Calu3 (cell line): ENCODE results near the gene PGM1. TPM values are rescaled to one million over a fixed set of nuclear protein-coding genes. Genes with fewer than 3 reads are reported as not detected.

Source experiments
- BruUV-seq: library from RNA; stranded (reverse); fragments of 400-500 nt; replicated peaks from 2 replicates; lab custom pipeline; 2021; lab: Mats Ljungman, UMichigan
- CTCF ChIA-PET: fragments of 300-600 bp; sonication (Branson Sonifier 250); formaldehyde crosslinking; loops from one replicate; lab custom pipeline; 2022; ENCODE audit warnings: antibody characterized with exemption; lab: Charles Lee
- DNase-seq: peaks from one replicate; pipeline ENCODE4 v3.0.0; 2022
- H3K27ac Mint-ChIP-seq: one replicate; pipeline ENCODE4 v1.8.0; 2022; ENCODE audit warnings: mixed read lengths; ENCODE audit not compliant: unreplicated experiment
- H3K27me3 Mint-ChIP-seq: one replicate; pipeline ENCODE4 v1.8.0; 2022; ENCODE audit warnings: mixed read lengths; ENCODE audit not compliant: unreplicated experiment
- H3K36me3 Mint-ChIP-seq: one replicate; pipeline ENCODE4 v1.8.0; 2022; ENCODE audit warnings: mild to moderate bottlenecking, moderate library complexity, mixed read lengths; ENCODE audit not compliant: insufficient read depth, unreplicated experiment
- H3K4me1 Mint-ChIP-seq: one replicate; pipeline ENCODE4 v1.8.0; 2022; ENCODE audit warnings: mild to moderate bottlenecking, low read depth, mixed read lengths; ENCODE audit not compliant: unreplicated experiment
- H3K4me3 Mint-ChIP-seq: one replicate; pipeline ENCODE4 v1.8.0; 2022; ENCODE audit warnings: mild to moderate bottlenecking, low read depth, moderate library complexity, mixed read lengths; ENCODE audit not compliant: unreplicated experiment
- H3K9me3 Mint-ChIP-seq: one replicate; pipeline ENCODE4 v1.8.0; 2022; ENCODE audit warnings: low read depth, mixed read lengths; ENCODE audit not compliant: unreplicated experiment
- CTCF ChIP-seq: fragments of 200-600 bp; IDR thresholded peaks from one replicate; pipeline ENCODE4 v1.8.0; 2022; ENCODE audit warnings: antibody characterized with exemption; ENCODE audit not compliant: unreplicated experiment
- intact Hi-C: fragments of 100-400 bp; cut with micrococcal nuclease; formaldehyde crosslinking; loops from one replicate; pipeline ENCODE4 v1.10.0; 2022; ENCODE audit not compliant: unreplicated experiment
- total RNA-seq: library from RNA; stranded (reverse); gene quantifications from 2 replicates; pipeline ENCODE4 v1.2.3, GENCODE V29; 2022

The PGM1 gene
- total RNA-seq, 1 experiment from 2014 or later, result 52.9 TPM

- H3K36me3 Mint-ChIP-seq, result no peaks in the 10 kb centered on the region
- CTCF ChIA-PET, result no interaction called here
- no peak overlapping the region for H3K27ac Mint-ChIP-seq
- H3K9me3 Mint-ChIP-seq, result no peaks in the 10 kb centered on the region
- intact Hi-C loops, result no loop called here
- H3K4me3 Mint-ChIP-seq, result no peak overlapping the region
- no TSS peak for BruUV-seq
- no peaks in the 10 kb centered on the region for H3K27me3 Mint-ChIP-seq
- peaks cover 49% of the 10 kb centered on the region for H3K4me1 Mint-ChIP-seq
- DNase-seq, result no peak
- TF ChIP-seq CTCF, result no peak
Observed at GRCh38 chr1:63612971-63613370, 19.8 kb downstream of the PGM1 start.

GRCh38 chr1:63615768-63616420, 22.7 kb downstream of the PGM1 start:
- DNase-seq, result peak; percentile 79
- Mint-ChIP-seq H3K4me3 (no peak overlapping the region), H3K36me3 (no peaks in the 10 kb centered on the region), H3K27ac (no peak overlapping the region), H3K4me1 (peaks cover 49% of the 10 kb centered on the region), H3K9me3 (no peaks in the 10 kb centered on the region), H3K27me3 (no peaks in the 10 kb centered on the region)
- CTCF ChIA-PET, result interaction anchor here (0.6 to 2.1 kb wide), 4 partner anchors 13 to 628 kb away, joined by 3 to 6 read pairs (median 4); no protein-coding TSS in a partner anchor
- no TSS peak for BruUV-seq
- intact Hi-C loops, result loop anchor here (1.0 to 5.0 kb wide), 5 partner anchors 77 to 627 kb away; no protein-coding TSS in a partner anchor
- peak; percentile 87 for TF ChIP-seq CTCF

GRCh38 chr1:63617450-63617849, 24.2 kb downstream of the PGM1 start:
- peaks cover 42% of the 10 kb centered on the region for H3K4me1 Mint-ChIP-seq
- H3K4me3 Mint-ChIP-seq, result no peak overlapping the region
- no peaks in the 10 kb centered on the region for H3K36me3 Mint-ChIP-seq
- intact Hi-C loops, result loop anchor here (2.0 to 5.0 kb wide), 3 partner anchors 75 to 303 kb away; no protein-coding TSS in a partner anchor
- BruUV-seq, result no TSS peak
- no peak overlapping the region for H3K27ac Mint-ChIP-seq
- CTCF ChIA-PET, result interaction anchor here (0.7 to 2.1 kb wide), 4 partner anchors 24 to 74 kb away, joined by 3 to 6 read pairs (median 3); no protein-coding TSS in a partner anchor
- TF ChIP-seq CTCF, result no peak
- no peaks in the 10 kb centered on the region for H3K9me3 Mint-ChIP-seq
- no peak for DNase-seq
- H3K27me3 Mint-ChIP-seq, result no peaks in the 10 kb centered on the region

DNA sequence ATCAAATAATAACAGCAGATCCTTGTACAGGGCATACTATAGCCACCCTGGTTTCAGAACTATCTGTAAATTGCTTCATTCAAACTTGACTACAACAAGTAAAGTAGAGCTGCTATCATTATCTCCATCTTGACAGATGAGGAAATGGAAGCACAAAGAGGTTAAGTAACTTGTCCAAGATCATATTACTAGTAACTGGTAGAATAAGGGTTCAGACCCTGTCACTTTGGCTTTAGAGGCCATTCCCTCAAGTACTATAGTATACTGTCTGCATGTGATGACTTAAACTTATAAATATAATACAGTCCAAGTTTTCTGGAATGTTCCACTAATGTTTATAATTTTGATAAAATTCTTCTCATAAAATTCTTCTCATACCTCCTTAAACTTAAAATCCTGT, 24.8 kb downstream of the PGM1 start:
- CTCF ChIA-PET, result interaction anchor here (0.7 to 2.1 kb wide), 3 partner anchors 45 to 74 kb away, joined by 3 to 6 read pairs (median 3); no protein-coding TSS in a partner anchor
- DNase-seq, result no peak

More for the DNA sequence above, 24.8 kb downstream of the PGM1 start:
- H3K9me3 Mint-ChIP-seq, result no peaks in the 10 kb centered on the region
- no peaks in the 10 kb centered on the region for H3K36me3 Mint-ChIP-seq
- intact Hi-C loops, result loop anchor here (5.0 kb wide), 1 partner anchor 159 kb away; no protein-coding TSS in a partner anchor
- no peak overlapping the region for H3K4me3 Mint-ChIP-seq
- no peaks in the 10 kb centered on the region for H3K27me3 Mint-ChIP-seq
- H3K27ac Mint-ChIP-seq, result no peak overlapping the region
- H3K4me1 Mint-ChIP-seq, result peaks cover 40% of the 10 kb centered on the region
- BruUV-seq, result no TSS peak
- no peak for TF ChIP-seq CTCF
